NCI-H187 (cell line): Measurements from ENCODE around the gene SSUH2.
"Not testable (repeated sequence)": the region's sequence is repeated elsewhere in the genome, so short reads cannot be mapped to it uniquely, and the experiment has no call there.

ENCODE experiments used
- DNase-seq, 2 experiments: peaks; one replicate each; lab custom pipeline; 2025; lab: John Stamatoyannopoulos, UW

The SSUH2 gene, protein sequence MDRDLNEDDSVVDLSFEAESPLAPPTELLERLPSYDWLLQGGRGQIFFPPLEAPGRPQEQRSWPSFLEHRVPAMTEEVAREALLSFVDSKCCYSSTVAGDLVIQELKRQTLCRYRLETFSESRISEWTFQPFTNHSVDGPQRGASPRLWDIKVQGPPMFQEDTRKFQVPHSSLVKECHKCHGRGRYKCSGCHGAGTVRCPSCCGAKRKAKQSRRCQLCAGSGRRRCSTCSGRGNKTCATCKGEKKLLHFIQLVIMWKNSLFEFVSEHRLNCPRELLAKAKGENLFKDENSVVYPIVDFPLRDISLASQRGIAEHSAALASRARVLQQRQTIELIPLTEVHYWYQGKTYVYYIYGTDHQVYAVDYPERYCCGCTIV

DNA sequence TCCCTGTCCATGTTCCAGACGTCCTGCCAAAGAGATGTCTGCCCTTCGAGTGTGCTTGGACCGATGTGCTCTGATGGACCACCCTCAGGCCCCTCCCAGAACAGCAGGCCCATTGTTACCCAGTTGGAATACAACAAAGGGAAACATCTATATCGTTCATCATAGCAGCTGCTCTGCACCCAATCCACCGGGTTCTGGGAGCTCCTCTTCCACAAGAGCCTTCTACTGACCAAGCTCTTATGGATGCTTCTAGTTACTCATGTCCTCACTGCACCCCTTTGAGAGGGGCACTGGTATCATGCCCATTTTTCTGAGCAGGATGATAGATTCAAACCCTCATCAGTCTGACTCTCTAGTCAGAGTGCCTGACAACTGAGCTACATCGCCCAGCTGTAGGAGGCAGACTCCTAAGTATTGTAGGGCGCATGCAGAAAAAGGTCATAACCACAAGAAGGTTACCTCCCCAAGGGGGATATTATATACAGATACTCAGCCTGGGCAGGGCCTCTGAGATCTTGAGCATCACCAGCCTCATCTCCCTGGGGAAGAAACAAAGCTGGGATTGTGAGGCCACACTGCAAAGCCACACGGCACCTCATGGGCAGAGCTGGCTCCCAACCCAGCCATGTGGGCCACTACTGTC lies at the start of gene SSUH2:
Gene SSUH2, minus strand, starts transcription at position 51 of the 643 bp plus-strand sequence. Its CDS starts 40 bp downstream, at position 11.
- no peak for DNase-seq

DNA sequence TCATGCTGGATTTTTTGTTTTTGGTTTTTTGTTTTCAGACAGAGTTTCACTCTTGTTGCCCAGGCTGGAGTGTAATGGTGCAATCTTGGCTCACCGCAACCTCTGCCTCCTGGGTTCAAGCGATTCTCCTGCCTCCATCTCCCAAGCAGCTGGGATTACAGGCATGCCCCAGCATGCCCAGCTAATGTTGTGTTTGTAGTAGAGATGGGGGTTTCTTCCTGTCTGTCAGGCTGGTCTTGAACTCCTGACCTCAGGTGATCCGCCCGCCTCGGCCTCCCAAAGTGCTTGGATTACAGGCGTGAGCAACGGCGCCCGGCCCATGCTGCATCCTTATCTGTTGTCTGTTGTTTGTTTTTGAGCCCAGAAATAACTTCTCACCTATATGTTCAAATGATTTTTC lies 46.7 kb upstream of the SSUH2 start:
- DNase-seq: not testable (repeated sequence)

DNA sequence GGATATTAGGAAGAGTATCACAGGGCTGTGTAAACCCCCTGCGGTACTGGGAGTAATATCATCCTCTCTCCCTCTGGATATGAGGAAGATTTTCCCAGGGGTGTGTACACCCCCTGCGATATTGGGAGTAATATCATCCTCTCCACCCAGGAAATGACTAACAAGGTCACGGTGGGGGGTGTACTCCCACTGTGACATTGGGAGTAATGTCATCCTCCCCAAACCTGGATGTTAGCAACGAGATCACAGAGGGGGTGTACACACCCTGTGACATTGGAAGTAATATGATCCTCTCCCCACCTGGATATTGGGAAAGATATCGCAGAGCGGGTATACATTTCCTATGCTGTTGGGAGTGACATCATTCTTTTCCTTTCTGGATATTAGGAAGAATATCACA lies 40.4 kb upstream of the SSUH2 start:
- DNase-seq: not testable (repeated sequence)

DNA sequence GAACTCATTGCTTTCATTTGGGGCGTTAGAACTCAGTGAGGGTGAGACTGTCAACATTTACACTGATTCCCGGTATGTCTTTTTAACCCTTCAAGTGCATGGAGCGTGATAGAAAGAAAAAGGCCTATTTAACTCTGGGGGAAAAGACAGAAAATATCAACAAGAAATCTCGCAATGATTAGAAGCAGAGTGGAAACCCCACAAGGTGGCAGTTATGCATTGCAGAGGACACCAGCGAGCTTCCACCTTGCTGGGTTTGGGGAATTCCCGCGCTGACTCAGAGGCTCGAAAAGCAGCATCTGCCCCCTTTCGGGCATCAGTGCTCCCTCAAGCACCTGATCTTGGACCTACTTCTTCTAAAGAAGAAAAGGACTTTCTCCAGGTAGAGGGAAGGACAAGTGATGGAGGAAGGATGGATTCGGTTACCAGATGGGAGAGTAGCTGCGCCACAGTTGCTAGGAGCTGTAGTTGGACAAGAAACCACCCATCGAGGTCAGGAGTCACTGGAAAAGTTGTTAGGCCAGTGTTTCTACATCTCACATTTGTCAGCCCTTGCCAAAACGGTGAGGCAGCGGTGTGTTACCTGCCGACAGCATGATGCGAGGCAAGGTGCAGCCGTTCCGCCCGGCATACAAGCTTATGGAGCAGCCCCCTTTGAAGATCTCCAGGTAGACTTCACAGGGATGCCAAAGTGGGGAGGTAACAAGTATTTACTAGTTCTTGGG lies 38.4 kb upstream of the SSUH2 start:
- DNase-seq: not testable (repeated sequence)

DNA sequence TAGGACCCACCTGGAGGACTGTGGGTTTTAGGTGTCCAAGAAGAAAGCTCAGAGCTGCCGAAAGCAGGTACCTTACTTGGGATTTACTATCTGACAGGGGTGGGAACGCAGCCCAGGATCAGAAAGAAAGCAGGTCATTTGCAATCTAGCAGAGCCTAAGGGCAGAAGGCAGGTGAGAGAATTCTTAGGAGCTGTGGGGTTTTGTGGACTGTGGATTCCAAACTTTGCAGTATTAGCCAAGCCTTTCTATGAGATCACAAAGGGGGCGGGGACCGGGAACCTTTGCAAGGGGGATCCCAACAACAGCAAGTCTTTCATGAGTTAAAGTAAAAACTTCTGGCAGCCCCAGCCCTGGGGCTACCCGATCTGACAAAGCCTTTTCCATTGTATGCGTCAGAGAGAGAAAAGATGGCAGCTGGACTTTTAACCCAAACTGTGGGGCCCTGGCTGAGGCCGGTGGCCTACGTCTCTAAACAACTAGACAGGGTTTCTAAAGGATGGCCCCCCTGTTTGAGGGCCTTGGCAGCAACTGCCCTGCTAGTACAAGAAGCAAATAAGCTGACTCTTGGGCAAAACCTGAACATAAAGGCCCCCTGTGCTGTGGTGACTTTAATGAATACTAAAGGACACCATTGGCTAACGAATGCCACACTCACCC lies 37.4 kb upstream of the SSUH2 start:
- not testable (repeated sequence) for DNase-seq

DNA sequence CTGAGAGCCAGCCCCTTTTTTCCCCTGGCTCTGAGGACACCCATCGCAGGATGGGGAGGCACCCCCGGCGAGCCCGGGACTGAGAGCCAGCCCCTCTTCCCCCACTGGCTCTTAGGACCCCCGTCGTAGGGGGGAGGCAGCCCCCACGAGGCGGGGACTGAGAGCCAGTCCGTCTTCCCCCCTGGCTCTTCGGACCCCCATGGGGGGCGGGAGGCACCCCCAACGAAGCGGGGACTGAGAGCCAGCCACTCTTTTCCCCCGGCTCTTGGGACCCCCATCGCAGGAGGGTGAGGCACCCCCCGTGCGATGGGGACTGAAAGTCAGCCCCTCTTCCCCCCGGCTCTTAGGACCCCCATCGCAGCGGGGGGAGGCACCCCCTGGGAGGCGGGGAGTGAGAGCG lies 36.8 kb upstream of the SSUH2 start:
- no peak for DNase-seq

DNA sequence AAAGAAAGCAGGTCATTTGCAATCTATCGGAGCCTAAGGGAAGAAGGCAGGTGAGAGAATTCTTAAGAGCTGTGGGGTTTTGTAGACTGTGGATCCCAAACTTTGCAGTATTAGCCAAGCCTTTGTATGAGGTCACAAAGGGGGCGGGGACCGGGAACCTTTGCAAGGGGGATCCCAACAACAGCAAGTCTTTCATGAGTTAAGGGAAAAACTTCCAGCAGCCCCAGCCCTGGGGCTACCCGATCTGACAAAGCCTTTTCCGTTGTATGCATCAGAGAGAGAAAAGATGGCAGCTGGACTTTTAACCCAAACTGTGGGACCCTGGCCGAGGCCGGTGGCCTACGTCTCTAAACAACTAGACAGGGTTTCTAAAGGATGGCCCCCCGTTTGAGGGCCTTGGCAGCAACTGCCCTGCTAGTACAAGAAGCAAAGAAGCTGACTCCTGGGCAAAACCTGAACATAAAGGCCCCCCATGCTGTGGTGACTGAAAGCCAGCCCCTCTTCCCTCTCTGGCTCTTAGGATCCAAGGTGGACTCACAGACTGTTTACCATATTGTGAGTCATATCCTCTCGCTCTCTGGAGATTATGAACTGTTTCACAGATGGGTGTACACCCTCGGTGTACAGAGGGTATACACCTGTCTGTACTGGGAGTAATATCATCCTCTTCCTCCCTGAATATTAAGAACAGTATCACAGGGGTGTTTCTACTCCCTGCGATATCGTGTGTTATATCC lies 35.4 kb upstream of the SSUH2 start:
- not testable (repeated sequence) for DNase-seq

DNA sequence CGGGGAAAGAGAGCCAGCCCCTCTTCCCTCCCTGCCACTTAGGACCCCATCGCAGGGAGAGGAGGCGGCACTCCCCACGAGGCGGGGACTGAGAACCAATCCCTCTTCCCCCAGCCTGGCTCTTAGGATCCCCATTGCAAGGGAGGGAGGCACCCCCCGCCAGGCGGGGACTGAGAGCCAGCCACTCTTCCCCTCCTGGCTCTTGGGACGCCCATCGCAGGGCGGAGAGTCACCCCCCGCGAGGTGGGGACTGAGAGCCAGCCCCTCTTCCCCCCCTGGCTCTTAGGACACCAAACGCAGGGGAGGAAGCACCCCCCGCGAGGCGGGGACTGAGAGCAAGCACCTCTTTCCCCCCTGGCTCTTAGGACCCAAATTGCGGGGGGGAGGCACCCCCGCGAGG lies 34.2 kb upstream of the SSUH2 start:
- no peak for DNase-seq

DNA sequence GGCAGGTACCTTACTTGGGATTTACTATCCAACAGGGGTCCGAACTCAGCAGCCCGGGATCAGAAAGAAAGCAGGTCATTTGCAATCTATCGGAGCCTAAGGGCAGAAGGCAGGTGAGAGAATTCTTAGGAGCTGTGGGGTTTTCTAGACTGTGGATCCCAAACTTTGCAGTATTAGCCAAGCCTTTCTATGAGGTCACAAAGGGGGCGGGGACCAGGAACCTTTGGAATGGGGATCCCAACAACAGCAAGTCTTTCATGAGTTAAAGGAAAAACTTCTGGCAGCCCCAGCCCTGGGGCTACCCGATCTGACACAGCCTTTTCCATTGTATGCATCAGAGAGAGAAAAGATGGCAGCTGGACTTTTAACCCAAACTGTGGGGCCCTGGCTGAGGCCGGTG lies 32.7 kb upstream of the SSUH2 start:
- DNase-seq: not testable (repeated sequence)

DNA sequence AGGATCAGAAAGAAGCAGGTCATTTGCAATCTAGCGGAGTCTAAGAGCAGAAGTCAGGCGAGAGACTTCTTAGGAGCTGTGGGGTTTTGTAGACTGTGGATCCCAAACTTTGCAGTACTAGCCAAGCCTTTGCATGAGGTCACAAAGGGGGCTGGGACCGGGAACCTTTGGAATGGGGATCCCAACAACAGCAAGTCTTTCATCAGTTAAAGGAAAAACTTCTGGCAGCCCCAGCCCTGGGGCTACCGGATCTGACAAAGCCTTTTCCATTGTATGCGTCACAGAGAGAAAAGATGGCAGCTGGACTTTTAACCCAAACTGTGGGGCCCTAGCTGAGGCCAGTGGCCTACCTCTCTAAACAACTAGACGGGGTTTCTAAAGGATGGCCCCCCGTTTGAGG lies 31.0 kb upstream of the SSUH2 start:
- DNase-seq: not testable (repeated sequence)

DNA sequence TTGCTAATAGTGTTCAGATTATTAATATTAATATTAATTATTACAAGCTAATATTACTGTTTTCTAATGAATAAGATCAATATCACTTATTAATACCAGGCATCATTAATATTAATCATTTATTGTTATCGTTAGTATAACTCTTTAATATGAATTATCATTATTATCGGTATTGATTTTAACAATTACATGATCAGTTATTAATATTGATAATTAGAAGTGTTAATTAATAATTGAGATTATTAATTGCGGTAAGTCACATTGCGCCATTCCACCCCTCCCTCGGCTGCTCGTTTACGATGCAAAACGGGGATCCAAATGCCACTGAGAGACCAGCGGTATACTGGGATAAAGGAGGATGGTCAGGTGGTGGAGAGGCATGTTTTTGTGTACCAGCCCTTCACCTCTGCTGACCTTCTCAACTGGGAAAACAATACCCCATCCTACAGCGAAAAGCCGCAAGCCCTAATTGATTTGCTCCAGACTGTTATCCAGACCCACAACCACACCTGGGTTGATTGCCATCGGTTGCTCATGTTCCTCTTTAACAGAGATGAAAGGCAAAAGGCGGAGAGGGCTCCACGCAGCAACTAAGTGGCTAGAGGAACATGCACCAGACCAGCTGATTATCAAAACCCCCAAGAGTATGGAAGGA lies 28.6 kb upstream of the SSUH2 start:
- no peak for DNase-seq

DNA sequence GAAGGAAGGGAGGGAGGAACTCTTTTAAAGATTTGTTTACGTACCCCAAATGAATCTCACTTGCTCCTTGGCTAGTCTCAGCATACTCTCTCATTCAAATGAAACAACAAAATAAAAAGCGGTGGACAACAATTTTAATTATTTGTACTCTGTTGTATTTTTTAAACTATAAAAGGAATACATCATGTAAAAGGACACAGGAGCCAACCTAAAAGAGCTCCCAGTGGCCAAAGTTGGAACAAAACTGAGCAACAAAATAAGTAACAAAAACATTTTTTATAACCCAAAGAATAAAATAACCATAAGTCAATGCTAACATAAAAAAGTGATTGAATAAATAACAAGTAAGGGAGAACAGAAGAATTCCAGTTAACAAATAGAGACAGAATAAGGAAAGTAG lies 24.4 kb upstream of the SSUH2 start:
- DNase-seq: no peak

DNA sequence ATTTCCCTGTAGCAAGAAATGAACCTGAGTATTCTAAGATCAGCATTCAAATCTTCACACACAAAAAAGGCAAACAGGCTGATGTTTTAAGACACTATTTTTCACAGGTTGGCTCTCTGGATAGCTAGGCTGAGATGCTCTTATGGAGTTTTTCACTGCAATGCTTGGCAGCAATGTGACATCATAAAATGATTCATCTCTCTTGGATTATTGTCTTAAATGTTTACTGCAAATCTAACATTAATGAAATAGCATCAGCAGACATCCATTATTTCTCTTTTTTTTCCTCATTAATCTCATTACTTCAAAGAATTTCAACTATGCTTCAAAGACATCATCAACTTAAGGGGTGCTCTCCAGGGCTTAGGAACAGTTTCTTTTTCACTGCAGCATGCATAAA lies 23.6 kb upstream of the SSUH2 start:
- no peak for DNase-seq

DNA sequence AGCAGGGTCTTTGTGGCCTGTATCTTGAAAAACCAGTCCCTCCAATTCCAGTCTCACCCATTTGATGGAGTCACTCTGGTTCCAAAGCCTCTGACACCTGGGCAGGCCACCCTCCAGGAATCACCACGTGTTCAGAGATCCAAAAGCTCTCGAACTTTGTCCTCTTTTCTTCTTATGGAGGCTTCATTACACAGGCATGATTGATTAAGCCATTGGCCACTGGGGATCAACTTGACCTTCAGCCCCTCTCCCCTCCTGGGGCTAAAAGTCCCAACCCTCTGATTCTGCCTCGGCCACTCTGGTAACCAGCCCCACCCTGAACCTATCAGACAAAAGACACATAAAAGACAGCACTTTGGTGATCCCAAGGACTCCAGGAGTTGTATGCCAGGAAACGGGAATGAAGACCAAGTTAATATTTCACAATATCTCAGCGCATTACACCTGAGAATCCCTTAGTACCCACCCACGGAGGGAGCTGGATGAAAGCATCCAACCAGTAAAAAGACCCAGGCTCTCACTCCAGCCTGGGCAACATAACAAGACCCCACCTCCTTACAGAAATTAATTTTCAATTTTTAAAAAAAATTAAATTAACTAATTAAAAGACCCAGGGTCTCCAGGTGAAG lies 23.0 kb upstream of the SSUH2 start:
- DNase-seq: no peak

DNA sequence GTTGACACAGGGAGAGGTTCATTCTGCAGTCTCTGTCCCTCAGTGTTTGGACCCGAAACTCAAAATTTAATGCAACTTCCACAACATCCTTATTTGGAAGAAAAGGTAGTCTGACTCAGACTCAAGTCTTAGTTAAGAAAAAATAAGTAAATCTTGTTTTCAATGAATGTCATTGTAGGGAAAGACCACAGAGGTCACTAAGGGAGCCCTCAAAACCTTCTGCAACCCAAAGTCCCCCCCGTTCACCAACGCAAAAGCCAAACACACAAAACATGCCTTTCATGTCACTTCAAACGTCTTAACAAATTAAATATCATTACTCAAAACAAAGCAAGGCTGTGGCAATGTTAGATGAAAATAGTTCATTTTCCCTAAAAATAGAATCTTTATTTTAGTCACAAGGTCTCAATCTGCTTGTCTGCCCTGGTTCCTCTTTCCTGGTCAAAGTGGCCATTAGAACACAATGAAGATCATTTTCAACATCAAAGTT lies 20.9 kb upstream of the SSUH2 start:
- DNase-seq: no peak

DNA sequence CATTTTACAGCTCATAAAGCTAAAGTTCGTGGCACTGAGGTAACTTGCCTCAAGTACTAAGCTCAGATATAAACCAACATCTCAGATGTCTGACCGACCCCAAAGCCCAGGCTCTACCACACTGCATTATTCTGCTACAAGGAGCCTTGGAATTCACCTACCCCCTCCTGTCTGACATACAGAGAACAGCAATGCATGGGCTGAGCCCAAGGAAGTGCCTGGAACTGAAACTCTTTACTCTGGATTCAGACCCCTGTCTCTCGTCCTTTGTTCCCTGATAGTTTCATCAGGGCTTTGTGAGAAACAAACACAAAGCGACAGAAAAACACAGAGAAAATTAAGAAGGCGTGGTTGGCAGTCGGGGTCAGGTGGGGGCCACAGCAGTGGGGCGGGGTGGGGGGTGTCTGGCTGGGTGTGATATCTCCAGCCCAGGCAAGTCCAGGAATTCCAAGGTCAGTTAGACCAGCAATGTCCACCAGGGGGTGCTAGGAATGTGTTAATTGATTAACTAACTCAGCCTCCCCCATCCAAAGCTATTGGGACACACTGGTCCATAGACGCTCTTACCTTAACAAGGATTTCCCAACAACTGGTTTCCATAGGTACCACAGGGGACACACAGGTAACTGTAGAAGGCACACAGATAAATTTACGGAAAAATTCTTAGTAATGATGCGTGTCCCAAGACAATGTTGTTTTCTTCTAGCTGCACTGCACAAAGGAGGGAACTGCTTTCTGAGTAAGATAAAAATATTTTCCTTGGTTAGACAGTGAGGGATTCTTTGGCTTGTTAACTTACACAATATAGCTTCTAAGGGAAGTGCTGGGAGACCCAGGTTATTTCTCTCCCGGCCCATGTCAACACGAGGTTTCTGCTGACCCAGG lies 18.8 kb upstream of the SSUH2 start:
- DNase-seq: peak; percentile 15 to 19

DNA sequence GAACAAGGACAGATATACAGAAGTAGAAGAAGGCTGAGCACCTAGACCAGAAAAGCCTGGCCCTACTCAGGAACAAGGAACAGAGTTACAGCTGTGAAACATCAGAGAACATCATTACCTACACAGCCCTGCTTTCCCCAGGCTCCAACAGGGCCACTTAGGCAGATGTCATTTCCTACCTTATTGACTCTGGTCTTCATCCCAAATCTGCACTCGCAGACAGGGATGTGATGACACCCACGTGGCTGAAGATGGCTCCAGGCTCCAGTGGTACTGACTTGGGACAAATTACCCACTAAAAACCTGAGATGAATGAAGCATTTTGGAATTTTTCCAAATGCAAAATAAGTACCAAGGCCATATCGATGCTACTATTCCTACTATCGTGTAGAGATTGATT lies 18.0 kb upstream of the SSUH2 start:
- DNase-seq: no peak

DNA sequence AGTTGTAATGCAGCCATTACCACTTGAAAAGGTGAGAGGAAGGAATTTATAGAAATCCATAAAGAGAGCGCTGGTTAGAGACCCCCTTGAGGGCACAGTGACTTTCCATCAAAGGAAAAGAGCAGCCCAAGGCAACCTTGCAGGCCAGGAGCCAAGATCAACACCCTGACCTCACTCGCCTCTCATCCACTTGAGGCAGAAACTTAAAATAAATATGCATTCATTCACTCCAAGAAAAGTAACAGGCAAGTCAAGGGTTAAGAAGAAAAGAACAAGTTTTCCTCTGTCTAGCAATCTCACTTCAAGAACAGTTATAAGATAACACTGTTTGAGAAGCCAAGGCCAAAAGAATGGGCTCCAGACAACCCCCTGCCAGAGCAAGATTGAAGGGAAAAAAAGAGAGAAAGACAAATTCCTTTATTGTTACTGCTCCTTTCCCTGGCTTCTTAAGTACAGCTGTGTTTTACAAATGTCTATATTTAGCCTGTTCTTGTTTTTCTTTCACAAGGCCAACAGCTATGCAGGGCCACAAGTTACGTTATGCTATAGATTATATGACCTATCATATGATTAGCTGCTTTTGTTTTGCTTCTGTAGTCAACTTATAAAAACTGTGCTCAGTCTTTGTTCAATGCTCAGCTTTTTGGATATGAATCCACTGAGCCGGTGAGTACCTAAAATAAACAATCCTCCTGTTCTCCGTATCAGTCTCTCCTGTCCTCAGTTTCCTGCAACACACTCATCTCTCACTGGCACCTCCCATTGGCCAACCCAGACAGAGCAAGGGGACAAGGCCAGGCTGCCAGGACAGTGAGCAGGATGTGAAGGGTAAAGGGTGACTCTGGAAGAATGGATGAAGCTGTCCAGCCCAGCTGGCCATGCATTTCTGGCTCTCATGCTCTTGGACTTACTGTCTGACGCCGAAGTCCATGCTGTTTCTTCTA lies 15.8 kb upstream of the SSUH2 start:
- DNase-seq: no peak
